Measurements from ENCODE around the gene LAGE3.
A peak's percentile ranks its signal among the peaks of the same experiment; 100 is the strongest.

LAGE3 gene

DNA sequence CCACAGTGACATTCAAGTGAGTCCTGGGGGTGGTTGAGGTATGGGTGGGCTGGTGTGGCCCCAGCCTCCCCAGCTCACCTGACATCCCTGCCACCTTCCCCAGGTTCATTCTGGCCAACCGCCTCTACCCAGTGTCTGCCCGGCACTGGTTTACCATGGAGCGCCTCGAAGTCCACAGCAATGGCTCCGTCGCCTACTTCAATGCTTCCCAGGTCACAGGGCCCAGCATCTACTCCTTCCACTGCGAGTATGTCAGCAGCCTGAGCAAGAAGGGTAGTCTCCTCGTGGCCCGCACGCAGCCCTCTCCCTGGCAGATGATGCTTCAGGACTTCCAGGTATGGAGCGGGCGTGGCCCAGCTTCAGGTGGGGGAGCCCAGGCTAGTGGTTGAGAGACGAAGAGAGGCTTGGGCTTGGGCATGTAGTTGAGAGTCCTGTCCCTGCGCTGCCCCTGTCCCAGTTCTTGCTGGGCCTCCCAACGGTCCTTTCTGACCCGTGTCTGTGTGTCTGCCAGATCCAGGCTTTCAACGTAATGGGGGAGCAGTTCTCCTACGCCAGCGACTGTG, 43.8 kb downstream of the LAGE3 start:
- no peak for DNase-seq (ENCODE audit: low read depth, low spot score)

DNA sequence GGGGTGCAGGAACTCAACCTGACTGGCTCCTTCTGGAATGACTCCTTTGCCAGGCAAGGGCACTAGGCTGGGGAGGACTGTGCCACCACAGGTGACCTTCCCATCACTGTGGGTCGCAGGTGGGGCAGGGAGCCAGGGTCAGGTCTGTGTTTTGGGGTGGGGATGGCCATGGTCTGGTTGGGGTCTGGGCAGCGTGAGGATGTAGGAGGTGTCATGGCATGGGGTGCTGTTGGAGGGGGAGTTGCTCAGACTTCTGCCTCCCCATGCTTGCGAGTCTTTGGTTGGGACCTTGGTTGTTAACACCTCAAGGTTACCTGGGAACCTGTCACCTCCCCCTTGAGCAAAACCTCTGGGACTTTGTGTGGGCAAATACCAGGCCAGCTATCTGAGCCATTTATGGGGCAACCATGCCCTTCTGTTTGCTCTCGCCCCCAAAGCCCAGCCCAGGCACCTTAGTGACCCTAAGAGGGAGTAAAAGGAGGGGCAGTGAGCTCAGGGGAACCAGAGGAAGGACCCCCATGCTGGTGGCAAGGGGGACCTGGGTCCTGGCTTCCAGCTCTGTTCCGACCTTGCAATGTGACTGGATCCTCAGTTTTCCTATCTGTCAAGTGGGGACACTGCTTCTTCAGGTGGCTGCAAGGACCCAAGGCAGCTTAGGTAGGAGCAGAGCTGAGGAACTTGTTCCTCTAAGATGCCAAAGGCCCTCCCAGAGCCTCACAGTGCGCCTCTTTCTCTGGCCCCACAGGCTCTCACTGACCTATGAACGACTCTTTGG, 44.5 kb downstream of the LAGE3 start:
- DNase-seq (ENCODE audit: low read depth, low spot score): no peak

DNA sequence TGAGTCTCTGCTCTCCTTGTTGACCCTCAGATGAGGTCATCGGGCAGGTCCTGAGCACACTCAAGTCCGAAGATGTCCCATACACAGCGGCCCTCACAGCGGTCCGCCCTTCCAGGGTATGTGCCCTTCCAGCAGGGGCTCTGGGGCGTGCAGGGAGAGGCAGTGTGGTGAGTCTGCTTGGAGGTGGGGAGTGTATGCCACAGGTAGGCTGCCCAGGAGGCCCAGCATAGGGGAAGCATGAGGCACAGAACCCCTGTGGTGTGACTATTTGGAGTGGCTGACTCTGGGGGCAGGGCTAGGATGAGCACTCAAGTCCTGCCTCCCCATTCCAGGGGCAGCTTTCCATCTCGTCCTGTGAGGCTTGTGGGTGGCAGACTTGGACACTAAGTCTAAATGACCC, 45.5 kb downstream of the LAGE3 start:
- no peak for DNase-seq (ENCODE audit: low read depth, low spot score)

DNA sequence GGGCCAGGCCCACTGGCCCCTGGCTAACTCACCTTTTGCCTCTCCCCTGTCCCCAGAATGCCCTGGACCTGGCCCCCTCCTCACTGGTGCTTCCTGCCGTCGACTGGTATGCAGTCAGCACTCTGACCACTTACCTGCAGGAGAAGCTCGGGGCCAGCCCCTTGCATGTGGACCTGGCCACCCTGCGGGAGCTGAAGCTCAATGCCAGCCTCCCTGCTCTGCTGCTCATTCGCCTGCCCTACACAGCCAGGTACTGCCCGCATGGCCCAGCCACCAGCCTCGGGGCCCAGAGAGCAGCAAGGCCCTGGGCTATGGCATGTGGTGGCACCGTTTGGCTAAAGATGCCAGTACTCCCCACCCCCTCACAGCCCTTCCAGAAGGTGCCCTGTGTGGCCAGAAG, 46.9 kb downstream of the LAGE3 start:
- no peak for DNase-seq (ENCODE audit: low read depth, low spot score)

DNA sequence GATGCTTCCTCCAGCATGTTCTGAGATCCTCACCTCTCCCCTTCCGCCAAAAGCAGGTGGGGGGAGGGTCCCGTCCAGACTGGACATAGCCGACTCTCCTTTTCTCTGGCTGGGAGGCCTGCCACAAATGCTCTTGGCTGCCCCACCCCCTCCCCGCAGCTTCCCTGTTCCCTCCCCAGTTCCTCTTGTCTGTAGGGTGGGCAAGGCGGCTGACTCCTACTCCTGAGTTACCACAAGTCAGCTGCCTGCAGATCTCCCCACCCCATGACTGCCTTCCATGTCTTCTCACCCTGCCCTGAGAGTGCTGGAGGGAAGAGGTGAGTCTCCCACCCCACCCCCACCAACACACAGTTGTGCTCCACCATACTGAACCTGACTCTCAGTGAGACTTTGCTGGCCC, 47.7 kb downstream of the LAGE3 start:
- DNase-seq (ENCODE audit: low read depth, low spot score): no peak

DNA sequence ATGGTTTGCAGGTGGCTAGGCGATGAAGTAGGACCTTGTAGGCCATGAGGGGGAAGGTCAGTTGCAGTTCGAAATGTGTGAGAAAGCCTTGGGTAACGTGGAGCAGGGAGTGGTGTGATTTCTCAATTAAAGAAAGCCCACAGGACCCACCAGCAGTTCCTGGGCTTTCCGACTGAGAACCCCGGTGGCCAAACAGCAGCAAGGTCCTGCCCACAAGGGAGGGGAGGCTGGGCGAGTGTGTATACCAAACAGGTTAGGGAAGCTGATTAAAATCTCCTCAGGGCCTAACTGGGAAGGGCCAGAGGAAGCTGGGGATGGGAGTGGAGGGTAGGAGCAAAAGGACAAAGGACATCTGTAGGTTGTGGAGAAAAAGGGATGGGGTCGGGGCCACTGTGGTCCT, 48.2 kb downstream of the LAGE3 start:
- DNase-seq (ENCODE audit: low read depth, low spot score): peak; percentile 83

DNA sequence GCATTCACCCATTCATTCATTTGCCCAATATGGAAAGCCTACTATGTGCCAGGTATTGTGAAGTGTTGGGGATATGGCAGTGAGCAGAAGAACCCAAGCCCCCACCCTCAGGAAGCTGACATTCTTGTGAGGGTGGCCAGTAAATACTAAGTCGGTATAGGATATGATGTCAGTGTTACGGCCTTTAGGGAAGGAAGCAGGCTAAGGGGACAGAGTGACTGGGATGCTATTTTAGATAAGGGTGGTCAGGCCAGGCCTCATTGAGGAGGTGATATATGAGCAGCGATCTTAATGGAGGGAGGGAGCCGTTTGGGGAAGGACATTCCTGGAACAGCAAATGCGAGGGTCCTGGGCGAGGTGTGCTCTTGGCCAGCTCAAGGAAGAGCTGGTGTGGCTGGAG, 48.6 kb downstream of the LAGE3 start:
- DNase-seq (ENCODE audit: low read depth, low spot score): no peak

DNA sequence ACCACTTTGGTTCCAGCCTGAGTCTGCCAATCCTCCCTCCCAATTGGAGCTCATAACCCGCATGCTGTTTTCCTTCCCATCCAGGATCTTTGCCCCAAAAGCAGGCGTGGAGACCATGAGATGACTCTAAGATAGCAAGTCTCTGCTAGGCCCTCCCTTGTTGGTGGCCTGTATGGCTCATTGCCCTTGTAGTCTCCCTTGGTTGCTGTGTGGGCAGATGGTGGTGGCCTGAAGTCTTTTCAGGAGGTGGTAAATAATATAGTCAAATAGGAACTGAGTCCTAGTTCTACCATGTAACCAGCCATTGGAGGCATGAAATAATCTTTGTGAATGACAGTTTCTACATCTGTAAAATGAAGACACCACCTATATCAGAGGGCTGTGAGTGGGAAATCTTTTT, 49.4 kb downstream of the LAGE3 start:
- no peak for DNase-seq (ENCODE audit: low read depth, low spot score)

DNA sequence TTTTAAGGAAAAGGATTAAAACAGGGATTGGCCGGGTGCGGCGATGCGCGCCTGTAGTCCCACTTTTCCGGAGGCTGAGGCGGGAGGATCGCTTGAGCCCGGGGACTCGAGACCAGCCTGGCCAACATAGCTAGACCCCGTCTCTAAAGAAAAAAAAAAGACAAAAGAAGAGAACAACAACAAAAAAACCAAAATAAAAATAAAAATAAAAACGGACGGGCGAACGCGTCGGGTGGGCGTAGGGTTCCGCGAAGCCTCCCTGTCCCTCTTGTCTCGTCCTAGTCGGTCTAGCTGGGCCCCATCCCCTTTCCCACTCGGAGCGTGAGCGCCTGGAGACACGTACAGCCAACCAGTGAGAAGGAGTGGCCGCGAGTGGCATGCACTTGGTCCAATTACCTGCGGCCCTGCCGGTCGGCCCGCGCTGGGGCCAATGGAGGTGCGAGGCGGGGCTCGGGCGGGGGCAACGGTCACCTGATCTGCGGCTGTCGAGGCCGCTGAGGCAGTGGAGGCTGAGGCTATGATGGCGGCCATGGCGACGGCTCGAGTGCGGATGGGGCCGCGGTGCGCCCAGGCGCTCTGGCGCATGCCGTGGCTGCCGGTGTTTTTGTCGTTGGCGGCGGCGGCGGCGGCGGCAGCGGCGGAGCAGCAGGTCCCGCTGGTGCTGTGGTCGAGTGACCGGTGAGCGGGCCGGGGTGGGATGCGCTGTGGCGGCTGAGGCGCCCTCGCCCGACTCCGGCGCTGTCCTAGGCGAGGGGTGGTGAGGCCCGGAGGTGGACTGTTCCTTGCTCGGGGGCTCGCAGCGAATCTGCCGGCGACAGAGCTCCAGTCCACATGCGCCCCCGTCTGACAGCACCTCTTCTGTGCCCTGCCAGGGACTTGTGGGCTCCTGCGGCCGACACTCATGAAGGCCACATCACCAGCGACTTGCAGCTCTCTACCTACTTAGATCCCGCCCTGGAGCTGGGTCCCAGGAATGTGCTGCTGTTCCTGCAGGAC, 50.6 kb downstream of the LAGE3 start, which contains the start of gene ATP6AP1:
Gene ATP6AP1, plus strand, starts transcription at position 502 of the 996 bp plus-strand sequence. Its CDS starts 16 bp downstream, at position 518.
- peak; percentile 97 for DNase-seq (ENCODE audit: low read depth, low spot score)
